Kidney (tissue), 14 donors: ENCODE data around the gene CCDC197. TPM values are rescaled to one million over a fixed set of nuclear protein-coding genes. Genes with fewer than 3 reads are reported as not detected.

Experiments
- DNase-seq, 5 donors: peaks; one replicate each; pipeline ENCODE4 v3.0.0-alpha.2; 2013 to 2020
- FAIRE-seq: peaks from 2 replicates; lab custom pipeline; 2012; peaks lifted over from hg19 to GRCh38; lab: Jason Lieb, UNC
- H3K27ac ChIP-seq, 2 donors: one replicate each; pipeline ENCODE4 v1.7.0; 2013; ENCODE audit warnings: low read depth in 2 of 2, low read length in 2 of 2, inconsistent platforms in 1 of 2
- H3K27me3 ChIP-seq: one replicate; pipeline ENCODE4 v1.7.1; 2013; ENCODE audit warnings: low read length, inconsistent platforms; ENCODE audit not compliant: control insufficient read depth, insufficient read depth
- H3K36me3 ChIP-seq, 3 donors: one replicate each; pipeline versions ENCODE4 v1.7.0 to v1.7.1; 2013; ENCODE audit warnings: low read length in 3 of 3, control low read depth in 1 of 3, inconsistent platforms in 1 of 3; ENCODE audit not compliant: insufficient read depth in 3 of 3, control insufficient read depth in 2 of 3
- H3K4me1 ChIP-seq, 3 donors: one replicate each; pipeline versions ENCODE4 v1.7.0 to v1.7.1; 2013; ENCODE audit warnings: low read length in 3 of 3, inconsistent platforms in 1 of 3, low read depth in 1 of 3; ENCODE audit not compliant: control insufficient read depth in 2 of 3, insufficient read depth in 2 of 3
- H3K4me3 ChIP-seq, 3 donors: one replicate each; pipeline versions ENCODE4 v1.7.0 to v1.8.1; 2013; ENCODE audit warnings: low read length in 3 of 3, control low read depth in 1 of 3, inconsistent platforms in 1 of 3
- H3K9ac ChIP-seq, 3 donors: one replicate each; pipeline versions ENCODE4 v1.7.0 to v1.7.1; 2013; ENCODE audit warnings: low read length in 3 of 3, control low read depth in 1 of 3, inconsistent platforms in 1 of 3
- H3K9me3 ChIP-seq, 3 donors: one replicate each; pipeline versions ENCODE4 v1.7.0 to v1.7.1; 2013; ENCODE audit warnings: low read length in 3 of 3, control low read depth in 1 of 3, inconsistent platforms in 1 of 3; ENCODE audit not compliant: control insufficient read depth in 2 of 3, insufficient read depth in 1 of 3
- CTCF ChIP-seq: IDR thresholded peaks from 3 replicates; pipeline ENCODE4 v1.5.1; 2012; ENCODE audit warnings: mild to moderate bottlenecking, moderate library complexity, borderline replicate concordance; ENCODE audit not compliant: insufficient read depth; ENCODE audit errors: extremely low read depth
- intact Hi-C: fragments of 100-400 bp; cut with DNase I; formaldehyde crosslinking; loops from one replicate; pipeline ENCODE4 v1.11.1; 2022
- polyA plus RNA-seq: library from polyadenylated mRNA; stranded (reverse); fragments of 350-450 nt; fragmentation: Illumina TruSeq; extraction: RNeasy Lipid Tissue Mini Kit (QIAGEN cat#74804); gene quantifications from one replicate; pipeline ENCODE4 v1.2.3, GENCODE V29; 2014; ENCODE audit warnings: low read depth, low replicate concordance; ENCODE audit not compliant: insufficient read depth
- total RNA-seq: library from RNA; stranded (reverse); fragmentation: NEBNext Ultra II Directional; extraction: Animal tissue kit (Norgen Biotek cat#: 25700); gene quantifications from one replicate; pipeline ENCODE4 v1.2.1, GENCODE V29; 2021
- donor health status: control.
- donor health status: control.
- donor health status: control.
- donor health status: control.
- donor health status: control.
- donor health status: DM: yes; HTN: yes; CAD: no.
- donor health status: Normal renal cell carcinoma (clear cell type).

The CCDC197 gene
- total and polyA plus RNA-seq, 2 donors from 2014 or later: not detected

- H3K27ac ChIP-seq: no peak overlapping the region
- DNase-seq (no peak), FAIRE-seq (no peak)
- no peak overlapping the region for H3K4me3 ChIP-seq
- H3K9me3 ChIP-seq: no peaks in the 10 kb centered on the region
- no peaks in the 10 kb centered on the region for H3K4me1 ChIP-seq
- H3K9ac ChIP-seq: no peak overlapping the region
- intact Hi-C loops: no loop called here
- TF ChIP-seq CTCF: no peak
- H3K36me3 ChIP-seq: no peaks in the 10 kb centered on the region
- no peaks in the 10 kb centered on the region for H3K27me3 ChIP-seq
Measured at GRCh38 chr14:93981316-93982229, 15.5 kb upstream of the CCDC197 start.

GRCh38 chr14:93982230-93983007 is 14.7 kb upstream of the CCDC197 start:
- Histone ChIP-seq H3K4me1 (no peaks in the 10 kb centered on the region), H3K27ac (no peak overlapping the region), H3K9ac (no peak overlapping the region), H3K27me3 (no peaks in the 10 kb centered on the region), H3K9me3 (no peaks in the 10 kb centered on the region), H3K4me3 (no peak overlapping the region), H3K36me3 (no peaks in the 10 kb centered on the region)
- no peak for TF ChIP-seq CTCF
- DNase-seq (no peak), FAIRE-seq (no peak)
- intact Hi-C loops: no loop called here

- H3K4me1 ChIP-seq: no peaks in the 10 kb centered on the region
- DNase-seq (no peak), FAIRE-seq (no peak)
- no peak overlapping the region for H3K9ac ChIP-seq
- no peak for TF ChIP-seq CTCF
- no peaks in the 10 kb centered on the region for H3K36me3 ChIP-seq
- H3K27ac ChIP-seq: no peak overlapping the region
- no peaks in the 10 kb centered on the region for H3K27me3 ChIP-seq
- H3K9me3 ChIP-seq: no peaks in the 10 kb centered on the region
- no peak overlapping the region for H3K4me3 ChIP-seq
- intact Hi-C loops: no loop called here
Measured at GRCh38 chr14:93984070-93984469, 13.0 kb upstream of the CCDC197 start.
